ENCODE measurements around the gene TTYH1.

- no peak for TF ChIP-seq REST (IDR thresholded peaks at IDR 0.05; ENCODE audit: low read depth, low read length)
- no peak for TF ChIP-seq CTCF (IDR thresholded peaks at IDR 0.05)
Observed at GRCh38 chr19:54440641-54441040, 25.4 kb downstream of the TTYH1 start.

Measured in SK-N-SH (cell line).